GM21723 (cell line): ENCODE data around the gene WDR26.
"Not testable (repeated sequence)": the region's sequence is repeated elsewhere in the genome, so short reads cannot be mapped to it uniquely, and the experiment has no call there.

Experiments used
- ATAC-seq: cut with Tn5 transposase; IDR thresholded peaks from one replicate; pipeline ENCODE4 v1.9.1; 2021; ENCODE audit warnings: mild to moderate bottlenecking, moderate library complexity; ENCODE audit not compliant: unreplicated experiment

WDR26 gene

GRCh38 chr1:224435318-224435763, 744 bp upstream of the WDR26 start:
- peak; percentile 15 for ATAC-seq

- peak; percentile 14 for ATAC-seq
These were observed 610 bp downstream of the WDR26 start for GRCh38 chr1:224433701-224434672.

GRCh38 chr1:224433041-224433691, 1.4 kb downstream of the WDR26 start:
- ATAC-seq = no peak

- no peak for ATAC-seq
These were observed 1.9 kb downstream of the WDR26 start for GRCh38 chr1:224432672-224433040.

- no peak for ATAC-seq
These were observed 2.5 kb downstream of the WDR26 start for GRCh38 chr1:224432146-224432545.

- no peak for ATAC-seq
These were observed 2.9 kb downstream of the WDR26 start for GRCh38 chr1:224431726-224432125.

GRCh38 chr1:224430511-224431113, 4.0 kb downstream of the WDR26 start:
- ATAC-seq = no peak

- no peak for ATAC-seq
These were observed 4.8 kb downstream of the WDR26 start for GRCh38 chr1:224429616-224430326.

- ATAC-seq = not testable (repeated sequence)
These were observed 5.9 kb downstream of the WDR26 start for GRCh38 chr1:224428713-224429112.

GRCh38 chr1:224427346-224427745, 7.3 kb downstream of the WDR26 start:
- no peak for ATAC-seq

GRCh38 chr1:224426869-224427268, 7.7 kb downstream of the WDR26 start:
- ATAC-seq = not testable (repeated sequence)

GRCh38 chr1:224425279-224425884, 9.2 kb downstream of the WDR26 start:
- ATAC-seq = no peak

GRCh38 chr1:224420106-224420505, 14.5 kb downstream of the WDR26 start:
- ATAC-seq = no peak

- ATAC-seq = no peak
These were observed 22.8 kb downstream of the WDR26 start for GRCh38 chr1:224411766-224412165.

- ATAC-seq = no peak
These were observed 26.4 kb downstream of the WDR26 start for GRCh38 chr1:224408294-224408590.

- ATAC-seq = no peak
These were observed 26.9 kb downstream of the WDR26 start for GRCh38 chr1:224407571-224408293.

GRCh38 chr1:224406216-224406615, 28.4 kb downstream of the WDR26 start:
- ATAC-seq = no peak

- no peak for ATAC-seq
These were observed 29.0 kb downstream of the WDR26 start for GRCh38 chr1:224405604-224405970.

- no peak for ATAC-seq
These were observed 29.5 kb downstream of the WDR26 start for GRCh38 chr1:224404916-224405603.
